GM04504 (cell line): ENCODE data around the gene CD1B.
"Not testable (repeated sequence)": the region's sequence is repeated elsewhere in the genome, so short reads cannot be mapped to it uniquely, and the experiment has no call there.

Source experiments
- DNase-seq: peaks from one replicate; pipeline ENCODE4 v3.0.0-alpha.2; 2012; ENCODE audit warnings: low read depth

CD1B gene

DNA sequence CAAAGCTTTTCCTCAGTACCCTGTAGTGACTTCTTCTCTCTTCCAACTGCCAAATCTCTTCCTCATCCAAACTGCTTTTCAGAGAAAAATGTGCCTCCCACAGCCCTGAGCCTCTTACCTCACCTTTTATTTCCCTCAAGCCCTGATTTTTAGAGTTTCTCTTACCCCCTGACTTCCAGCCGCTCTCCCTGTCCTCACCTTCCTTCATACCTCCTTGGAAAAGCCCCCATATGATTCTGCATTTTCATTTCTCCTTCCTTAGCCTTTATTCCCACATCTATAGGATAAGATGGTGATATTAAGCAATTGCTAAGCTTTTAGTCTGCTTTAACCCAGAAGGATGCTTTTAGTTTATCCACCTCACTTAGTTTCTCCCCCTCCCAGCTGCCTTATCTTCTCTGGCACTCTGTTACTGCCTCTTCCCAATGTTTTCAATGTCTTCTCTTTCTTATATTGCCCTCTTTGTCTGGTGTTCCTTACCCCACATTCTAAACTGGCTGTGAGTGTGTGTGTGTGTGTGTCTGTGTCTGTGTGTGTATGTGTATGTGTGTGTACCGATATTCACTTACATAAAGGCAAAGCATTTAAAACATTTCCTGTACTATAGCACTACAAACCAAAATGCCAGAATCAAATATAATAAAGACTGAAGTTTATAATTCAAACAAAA is at the start of gene CD1B:
CD1B (minus strand) TSS at position 51 of the 670 bp plus-strand sequence. CDS start 108 bp downstream, outside the sequence.
- DNase-seq = no peak

GRCh38 chr1:158374860-158375259 is 43.5 kb upstream of the CD1B start:
- no peak for DNase-seq

- not testable (repeated sequence) for DNase-seq
Measured at GRCh38 chr1:158374101-158374500, 42.8 kb upstream of the CD1B start.

GRCh38 chr1:158371188-158371953 is 40.0 kb upstream of the CD1B start:
- DNase-seq = no peak

DNA sequence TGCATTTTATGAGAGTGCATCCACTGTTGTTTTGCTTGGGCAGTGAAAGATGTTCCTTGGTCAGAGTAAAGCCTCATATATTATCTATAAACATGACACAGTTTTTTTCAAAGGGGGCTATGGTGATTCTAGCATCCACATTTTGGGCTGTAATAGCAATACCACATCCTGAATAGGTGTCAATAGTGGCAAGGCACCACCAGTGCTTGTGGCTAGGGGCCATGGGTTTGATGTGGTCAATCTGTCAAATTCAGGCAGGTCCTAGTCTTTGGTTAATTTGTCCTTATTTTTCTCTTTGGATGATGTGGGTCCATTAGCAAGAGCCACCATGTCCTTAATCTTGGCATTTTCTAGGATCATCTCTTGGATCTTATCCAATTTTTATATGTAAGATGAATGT is 35.5 kb upstream of the CD1B start:
- no peak for DNase-seq

- no peak for DNase-seq
Measured at GRCh38 chr1:158362941-158363340, 31.6 kb upstream of the CD1B start.

DNA sequence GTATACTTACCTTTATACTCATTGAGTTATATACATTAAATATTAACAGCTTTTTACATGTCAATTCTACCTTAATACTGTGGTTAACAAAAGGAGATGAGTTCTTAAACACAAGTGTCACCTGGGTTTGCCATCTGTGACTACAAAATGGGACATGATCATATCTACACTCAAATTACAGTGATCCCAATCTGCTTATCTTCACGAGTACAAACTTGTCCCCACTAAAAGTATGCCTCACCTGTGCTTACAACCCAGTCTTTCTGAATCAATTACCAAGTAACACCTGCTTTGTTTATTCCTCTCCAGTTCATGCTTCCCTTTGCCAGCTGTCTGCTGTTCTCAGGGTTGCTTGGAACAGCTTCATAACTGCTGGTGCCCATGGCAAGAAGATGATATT is 31.2 kb upstream of the CD1B start:
- DNase-seq = no peak

GRCh38 chr1:158357441-158357840 is 26.1 kb upstream of the CD1B start:
- DNase-seq = no peak

- no peak for DNase-seq
Measured at GRCh38 chr1:158356616-158357015, 25.3 kb upstream of the CD1B start.

GRCh38 chr1:158355773-158356285 is 24.5 kb upstream of the CD1B start:
- no peak for DNase-seq

- no peak for DNase-seq
Measured at GRCh38 chr1:158354255-158354654, 22.9 kb upstream of the CD1B start.

GRCh38 chr1:158353303-158354075 is 22.2 kb upstream of the CD1B start, which contains the start of gene CD1E:
Gene CD1E (plus strand): TSS chr1:158353894. CDS start chr1:158353989, 95 bp downstream.
- DNase-seq = no peak

DNA sequence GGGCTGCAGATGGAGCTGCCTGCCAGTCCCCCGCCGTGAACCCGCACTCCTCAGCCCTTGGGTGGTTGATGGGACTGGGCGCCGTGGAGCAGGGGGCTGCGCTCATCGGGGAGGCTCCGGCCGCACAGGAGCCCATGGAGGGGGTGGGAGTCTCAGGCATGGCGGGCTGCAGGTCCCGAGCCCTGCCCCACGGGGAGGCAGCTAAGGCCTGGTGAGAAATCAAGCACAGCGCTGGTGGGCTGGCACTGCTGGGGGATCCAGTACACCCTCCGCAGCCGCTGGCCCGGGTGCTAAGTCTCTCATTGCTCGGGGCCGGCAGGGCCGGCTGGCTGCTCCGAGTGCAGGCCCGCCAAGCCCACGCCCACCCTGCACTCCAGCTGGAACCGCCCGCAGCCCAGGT is 17.6 kb upstream of the CD1B start:
- not testable (repeated sequence) for DNase-seq

GRCh38 chr1:158336413-158336812 is 5.1 kb upstream of the CD1B start:
- DNase-seq = not testable (repeated sequence)

DNA sequence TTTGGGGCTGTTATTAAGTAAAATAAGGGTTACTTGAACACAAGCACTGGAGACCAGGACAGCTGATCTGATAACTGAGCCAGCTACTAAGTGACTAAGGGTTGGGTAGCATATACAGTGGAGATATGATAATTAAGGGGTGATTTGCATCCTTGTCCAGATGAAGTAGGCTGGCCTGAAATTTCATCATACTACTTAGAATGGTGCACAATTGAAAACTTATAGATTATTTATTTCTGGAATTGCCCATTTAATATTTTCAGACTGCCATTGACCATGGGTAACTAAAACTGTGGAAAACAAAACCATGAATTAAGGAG is 3.8 kb upstream of the CD1B start:
- no peak for DNase-seq

DNA sequence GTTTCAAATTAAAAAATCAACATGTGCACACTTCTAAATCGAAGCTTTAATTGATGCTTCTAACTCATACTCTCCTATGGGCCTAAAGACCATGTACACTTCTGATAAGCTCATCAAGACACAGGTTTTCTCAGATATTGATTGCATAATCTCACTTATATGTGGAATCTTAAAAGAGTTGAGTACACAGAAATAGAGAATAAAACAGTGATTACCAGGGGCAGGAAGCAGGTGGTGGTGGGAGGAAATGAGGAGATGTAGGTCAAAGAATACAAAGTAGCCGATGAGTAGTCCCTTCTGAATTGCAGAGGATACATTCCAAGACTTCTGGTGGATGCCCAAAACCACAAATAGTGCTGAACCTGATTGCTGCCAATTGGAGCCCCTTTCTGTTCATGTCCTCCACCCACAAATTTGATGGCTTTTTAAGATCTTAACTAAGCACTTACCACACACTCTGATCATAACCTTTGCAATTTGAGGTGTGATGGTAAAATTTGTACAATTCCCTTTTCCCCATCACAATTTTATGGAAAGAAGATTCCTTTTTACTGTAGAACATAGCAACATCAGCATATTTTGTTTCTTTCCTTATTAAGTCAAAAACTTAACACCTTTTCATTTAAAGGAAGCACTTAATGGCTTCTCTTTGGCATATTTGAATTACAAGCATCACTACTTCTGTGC is 3.3 kb upstream of the CD1B start:
- no peak for DNase-seq

- DNase-seq = no peak
Measured at GRCh38 chr1:158333405-158334155, 2.2 kb upstream of the CD1B start.

GRCh38 chr1:158331106-158331425 is 265 bp downstream of the CD1B start:
- DNase-seq = no peak

- no peak for DNase-seq
Measured at GRCh38 chr1:158330391-158331105, 783 bp downstream of the CD1B start.

GRCh38 chr1:158329733-158330132 is 1.6 kb downstream of the CD1B start:
- DNase-seq = no peak

- no peak for DNase-seq
Measured at GRCh38 chr1:158329300-158329699, 2.0 kb downstream of the CD1B start.
